Esophagus muscularis mucosa (tissue), 2 donors: ENCODE data around the gene AUTS2.

Experiments used
- EP300 ChIP-seq: sonication (generic); formaldehyde crosslinking; IDR thresholded peaks from one replicate; pipeline ENCODE4 v1.6.1; 2017; ENCODE audit warnings: antibody characterized with exemption
- POLR2A ChIP-seq: fragments of 450-650 bp; IDR thresholded peaks from one replicate; pipeline ENCODE4 v1.6.1; 2017; ENCODE audit warnings: antibody characterized with exemption, moderate library complexity, mild to moderate bottlenecking, low read depth

DNA sequence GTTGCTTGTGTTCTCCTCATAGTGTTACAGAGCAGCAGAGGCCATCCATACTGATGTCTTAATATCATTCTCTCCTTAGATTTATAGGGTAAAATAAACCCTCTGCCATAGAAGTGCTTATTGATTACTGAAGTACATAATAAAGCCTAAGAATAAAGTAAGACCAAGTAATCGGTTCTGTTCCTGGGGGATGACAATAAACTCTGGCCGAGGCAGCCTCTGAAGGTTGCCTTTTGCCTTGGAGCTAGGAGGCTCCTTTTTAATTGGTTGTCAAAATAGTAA, 822.0 kb downstream of the AUTS2 start:
- TF ChIP-seq EP300 (no peak), POLR2A (no peak)
